GM12873 (cell line): ENCODE measurements around the gene ASCC1.

Experiments used
- TF ChIP-seq, protein P1 (sequence below): IDR thresholded peaks from 2 replicates; pipeline ENCODE4 v1.5.1; 2012; ENCODE audit warnings: low read depth, mild to moderate bottlenecking, moderate library complexity, low read length, control low read depth; ENCODE audit not compliant: insufficient read depth; ENCODE audit errors: missing control alignments

ASCC1 gene

DNA sequence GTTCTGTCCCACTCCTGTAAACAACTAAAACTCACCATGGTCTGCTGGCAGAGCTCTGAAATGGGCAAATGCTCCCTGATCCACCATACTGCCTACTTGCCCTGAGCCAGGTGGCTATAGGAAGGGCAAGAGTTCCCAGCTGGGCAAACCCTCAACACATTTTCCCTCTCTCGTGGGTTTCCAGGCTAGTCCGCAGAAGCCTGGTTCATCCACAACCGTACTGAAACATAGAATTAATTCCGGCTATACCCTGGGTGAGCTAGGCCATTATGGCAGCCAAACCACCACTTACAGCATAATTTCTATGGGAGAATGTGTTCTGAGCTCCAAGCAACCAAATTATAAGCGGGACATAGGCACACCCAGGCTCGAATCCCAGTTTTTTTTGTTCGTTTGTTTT lies 37.5 kb upstream of the ASCC1 start:
- TF ChIP-seq, protein P1, sequence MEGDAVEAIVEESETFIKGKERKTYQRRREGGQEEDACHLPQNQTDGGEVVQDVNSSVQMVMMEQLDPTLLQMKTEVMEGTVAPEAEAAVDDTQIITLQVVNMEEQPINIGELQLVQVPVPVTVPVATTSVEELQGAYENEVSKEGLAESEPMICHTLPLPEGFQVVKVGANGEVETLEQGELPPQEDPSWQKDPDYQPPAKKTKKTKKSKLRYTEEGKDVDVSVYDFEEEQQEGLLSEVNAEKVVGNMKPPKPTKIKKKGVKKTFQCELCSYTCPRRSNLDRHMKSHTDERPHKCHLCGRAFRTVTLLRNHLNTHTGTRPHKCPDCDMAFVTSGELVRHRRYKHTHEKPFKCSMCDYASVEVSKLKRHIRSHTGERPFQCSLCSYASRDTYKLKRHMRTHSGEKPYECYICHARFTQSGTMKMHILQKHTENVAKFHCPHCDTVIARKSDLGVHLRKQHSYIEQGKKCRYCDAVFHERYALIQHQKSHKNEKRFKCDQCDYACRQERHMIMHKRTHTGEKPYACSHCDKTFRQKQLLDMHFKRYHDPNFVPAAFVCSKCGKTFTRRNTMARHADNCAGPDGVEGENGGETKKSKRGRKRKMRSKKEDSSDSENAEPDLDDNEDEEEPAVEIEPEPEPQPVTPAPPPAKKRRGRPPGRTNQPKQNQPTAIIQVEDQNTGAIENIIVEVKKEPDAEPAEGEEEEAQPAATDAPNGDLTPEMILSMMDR: no peak

DNA sequence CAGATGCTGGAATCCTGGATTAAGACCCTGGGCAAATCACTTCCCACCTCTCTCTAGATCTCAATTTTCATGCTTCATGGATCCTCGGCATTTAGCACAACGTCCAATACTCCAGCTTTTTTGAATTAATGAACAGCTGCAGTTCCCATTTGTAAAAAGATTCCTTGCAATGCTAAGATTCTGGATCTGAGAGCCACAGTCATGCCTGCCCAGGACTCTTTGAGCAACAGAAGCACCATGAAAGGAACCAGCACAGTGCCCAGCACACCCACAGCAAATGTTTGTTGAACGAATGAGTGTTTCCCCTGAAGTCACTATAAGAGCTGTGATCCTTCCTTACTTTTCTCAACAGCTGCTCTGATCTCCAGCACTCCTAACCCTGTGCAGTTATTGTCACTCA lies 36.9 kb upstream of the ASCC1 start:
- TF ChIP-seq, protein P1: no peak

DNA sequence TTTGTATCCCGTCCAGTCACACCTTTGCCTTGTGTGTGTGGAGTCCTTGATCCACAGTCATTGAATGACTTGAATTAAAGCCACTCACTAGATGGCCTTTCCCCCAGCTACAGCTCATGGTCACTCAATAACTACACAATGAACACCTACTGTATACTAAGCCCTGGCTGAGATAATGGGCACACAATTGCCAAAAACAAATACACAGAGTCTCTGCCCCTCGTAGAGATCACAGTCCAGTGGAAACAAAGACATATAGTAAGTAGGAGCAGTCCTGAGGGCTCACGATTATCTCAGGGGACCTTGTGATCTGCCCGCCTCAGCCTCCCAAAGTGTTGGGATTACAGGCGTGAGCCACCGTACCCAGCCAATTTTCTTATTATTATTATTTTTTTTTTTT lies 35.6 kb upstream of the ASCC1 start:
- TF ChIP-seq, protein P1: no peak

DNA sequence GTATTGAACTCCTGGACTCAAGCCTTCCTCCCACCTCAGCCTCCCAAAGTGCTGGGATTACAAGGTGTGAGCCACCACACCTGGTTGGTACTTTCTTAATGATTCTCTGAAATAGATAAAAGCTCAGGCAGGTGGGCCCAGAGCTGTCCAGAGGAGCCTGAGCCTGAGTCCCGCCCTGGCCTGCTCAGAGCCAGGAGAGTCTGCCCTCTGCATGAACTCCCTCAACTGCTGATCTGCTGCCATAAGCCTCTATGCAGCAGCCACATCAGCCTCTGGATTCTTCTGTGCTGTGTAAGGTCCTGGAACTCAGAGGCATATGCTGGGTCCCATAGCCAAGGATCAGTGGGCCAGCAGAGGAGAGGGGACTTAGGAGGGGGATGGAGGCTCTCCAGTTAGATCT lies 34.6 kb upstream of the ASCC1 start:
- TF ChIP-seq, protein P1: no peak

DNA sequence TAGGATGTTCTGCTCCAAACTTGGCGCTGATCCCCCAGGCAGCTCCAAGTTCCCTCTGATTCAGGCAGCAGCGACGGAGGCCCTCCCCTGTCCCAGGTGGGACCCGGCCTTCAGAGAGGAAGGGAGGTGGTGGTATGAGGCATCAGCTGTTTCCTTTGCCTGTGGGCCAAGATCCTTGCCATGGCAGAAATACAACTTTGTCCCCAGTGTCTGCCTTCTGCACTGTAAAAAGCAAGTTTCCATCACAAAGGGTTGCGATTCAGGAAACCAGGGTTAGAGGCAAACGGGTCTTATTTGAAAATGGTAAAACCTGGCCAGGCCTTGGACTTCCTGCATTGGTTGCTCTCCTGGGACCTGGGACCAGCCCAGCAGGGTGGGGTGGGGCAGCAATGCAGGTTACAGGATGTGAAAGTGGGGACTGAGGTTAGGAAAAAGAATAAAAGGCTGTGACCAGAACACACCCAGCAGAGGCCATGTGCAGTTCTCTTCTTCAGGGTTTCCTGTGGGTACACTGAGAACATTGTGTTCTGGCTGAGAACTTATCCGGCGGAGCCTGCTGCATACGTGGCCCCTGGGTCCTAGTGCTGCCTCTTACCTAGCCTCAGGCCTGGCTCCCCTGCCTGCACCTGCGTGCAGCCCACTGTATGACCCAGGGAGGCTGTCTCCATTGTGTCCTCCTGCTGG lies 32.5 kb upstream of the ASCC1 start:
- TF ChIP-seq, protein P1: no peak

DNA sequence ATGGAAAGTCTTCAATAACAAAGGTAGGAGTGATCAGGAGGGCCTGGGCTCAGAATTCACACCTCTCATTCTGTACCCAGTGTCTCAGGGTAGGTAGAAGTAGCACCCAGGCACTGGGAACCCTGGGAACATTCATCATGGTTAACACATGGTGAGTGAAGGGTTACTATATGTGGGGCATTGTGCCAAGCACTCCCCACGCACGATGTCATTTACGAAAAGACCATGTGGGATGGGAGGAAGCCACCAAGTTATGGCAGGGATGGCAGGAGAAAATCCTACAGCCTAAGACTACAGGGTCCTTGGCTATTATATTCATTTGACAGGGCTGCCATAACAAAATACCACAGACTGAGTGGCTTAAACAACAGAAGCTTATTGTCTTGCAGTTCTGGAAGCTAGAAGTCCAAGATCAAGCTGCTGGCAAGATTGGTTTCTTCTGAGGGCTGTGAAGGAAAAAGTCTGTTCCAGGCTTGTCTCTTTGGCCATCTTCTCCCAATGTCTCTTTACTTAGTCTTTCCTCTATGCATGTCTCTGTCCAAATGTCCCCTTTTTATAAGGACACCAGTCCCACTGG lies 30.0 kb upstream of the ASCC1 start:
- TF ChIP-seq, protein P1: no peak

DNA sequence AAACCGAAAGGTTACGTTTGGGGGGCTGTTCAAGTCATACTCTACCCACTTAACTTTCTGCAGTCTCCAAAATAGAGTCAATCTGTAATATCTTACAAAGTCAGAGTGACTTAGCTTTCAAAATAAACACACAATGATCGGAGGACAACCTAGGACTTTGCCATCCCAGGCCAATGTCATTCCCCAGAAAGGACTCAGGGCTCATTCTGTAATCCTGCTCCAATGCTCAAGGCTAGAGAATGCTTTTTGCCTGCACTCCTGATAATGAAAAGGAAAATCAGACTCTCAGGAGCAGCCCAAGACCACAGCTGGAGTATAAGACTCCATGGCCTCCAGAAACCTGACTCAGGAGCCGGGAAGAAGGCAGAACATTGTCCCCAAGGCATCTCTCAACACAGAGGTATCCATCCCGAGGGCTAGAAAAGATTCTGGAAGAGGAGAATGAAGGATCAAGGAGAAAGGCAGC lies 28.5 kb upstream of the ASCC1 start:
- TF ChIP-seq, protein P1: no peak
